H1 (cell line): Measurements from ENCODE around the gene HDHD3. TPM values are rescaled to one million over a fixed set of nuclear protein-coding genes. Genes with fewer than 3 reads are reported as not detected.

ENCODE experiments used
- CTCF ChIA-PET: fragments of 300-600 bp; sonication (Branson Sonifier 250); formaldehyde crosslinking; loops from one replicate; lab custom pipeline; 2021; ENCODE audit not compliant: partially characterized antibody; lab: Charles Lee
- POLR2A ChIA-PET: fragments of 300-600 bp; sonication (Branson Sonifier 250); formaldehyde crosslinking; loops from one replicate; lab custom pipeline; 2021; ENCODE audit warnings: inconsistent platforms; ENCODE audit not compliant: partially characterized antibody; lab: Charles Lee
- DNase-seq, 2 experiments: peaks; one replicate each; pipeline versions ENCODE4 v3.0.0 to v3.0.0-alpha.2; 2010 to 2022; ENCODE audit warnings: low spot score in 2 of 2, low read depth in 1 of 2, mixed read lengths in 1 of 2
- FAIRE-seq: peaks from 2 replicates; lab custom pipeline; 2011; peaks lifted over from hg19 to GRCh38; lab: Jason Lieb, UNC
- H2AFZ ChIP-seq: 2 replicates; pipeline ENCODE4 v1.8.1; 2012; ENCODE audit warnings: low read length, inconsistent platforms
- H2AK5ac ChIP-seq: 2 replicates; pipeline ENCODE4 v1.6.1; 2013; ENCODE audit warnings: low read depth, low read length
- H2BK120ac ChIP-seq: replicated peaks from 2 replicates; pipeline ENCODE3; 2013; ENCODE audit warnings: low read depth, low read length, inconsistent platforms
- H2BK12ac ChIP-seq: 2 replicates; pipeline ENCODE4 v1.6.1; 2013; ENCODE audit warnings: low read depth, low read length
- H2BK15ac ChIP-seq: 2 replicates; pipeline ENCODE4 v1.6.1; 2013; ENCODE audit warnings: low read length
- H2BK20ac ChIP-seq: 2 replicates; pipeline ENCODE4 v1.6.1; 2013; ENCODE audit warnings: low read length
- H2BK5ac ChIP-seq: 2 replicates; pipeline ENCODE4 v1.6.1; 2013; ENCODE audit warnings: low read depth, low read length
- H3K14ac ChIP-seq: 2 replicates; pipeline ENCODE4 v1.6.1; 2013; ENCODE audit warnings: inconsistent platforms; ENCODE audit not compliant: insufficient read length
- H3K18ac ChIP-seq: 2 replicates; pipeline ENCODE4 v1.6.1; 2013; ENCODE audit warnings: low read length; ENCODE audit errors: extremely low read depth
- H3K23ac ChIP-seq: 2 replicates; pipeline ENCODE4 v1.6.1; 2013; ENCODE audit warnings: inconsistent platforms; ENCODE audit not compliant: insufficient read length
- H3K23me2 ChIP-seq: 2 replicates; pipeline ENCODE4 v1.6.1; 2013; ENCODE audit warnings: low read depth, low read length
- H3K27ac ChIP-seq: 2 replicates; pipeline ENCODE4 v1.6.1; 2011; ENCODE audit warnings: low read depth, low read length, inconsistent platforms
- H3K27me3 ChIP-seq, 4 experiments: replicated peaks in 1 of 4; 1 replicate in 1 of 4; 2 replicates in 3 of 4; pipeline versions ENCODE4 v1.6.1 to v1.8.1; 2011 to 2013; ENCODE audit warnings: low read length in 3 of 4, mild to moderate bottlenecking in 3 of 4, inconsistent platforms in 2 of 4, mixed read lengths in 2 of 4, moderate library complexity in 1 of 4; ENCODE audit not compliant: control insufficient read depth in 3 of 4, insufficient read depth in 3 of 4; ENCODE audit errors: extremely low read depth in 1 of 4
- H3K36me3 ChIP-seq, 4 experiments: 2 replicates each; pipeline versions ENCODE4 v1.6.1 to v1.8.1; 2011 to 2013; ENCODE audit warnings: mild to moderate bottlenecking in 4 of 4, low read length in 3 of 4, moderate library complexity in 2 of 4, control low read depth in 1 of 4, inconsistent platforms in 1 of 4; ENCODE audit not compliant: insufficient read depth in 4 of 4, control insufficient read depth in 2 of 4
- H3K4ac ChIP-seq: replicated peaks from 2 replicates; pipeline ENCODE3; 2013; ENCODE audit warnings: low read length, low read depth, mixed read lengths, inconsistent platforms; ENCODE audit not compliant: insufficient read length
- H3K4me1 ChIP-seq, 4 experiments: replicated peaks in 1 of 4; 1 replicate in 1 of 4; 2 replicates in 3 of 4; pipeline versions ENCODE4 v1.6.1 to v1.8.1; 2011 to 2013; ENCODE audit warnings: low read length in 3 of 4, inconsistent platforms in 2 of 4, mixed read lengths in 1 of 4; ENCODE audit not compliant: insufficient read depth in 4 of 4, control insufficient read depth in 3 of 4
- H3K4me2 ChIP-seq, 2 experiments: 2 replicates each; pipeline versions ENCODE4 v1.6.1 to v1.8.1; 2011 to 2013; ENCODE audit warnings: low read depth in 2 of 2, low read length in 2 of 2, control low read depth in 1 of 2, inconsistent platforms in 1 of 2, mild to moderate bottlenecking in 1 of 2; ENCODE audit not compliant: insufficient read depth in 1 of 2
- H3K4me3 ChIP-seq, 4 experiments: fragments of 200-600, 300-600 bp in 1 of 4; sonication (generic), shearing (Covaris generic), sonication (Bioruptor Twin) in 1 of 4; 2 replicates each; pipeline versions ENCODE4 v1.5.1 to v1.8.1; 2011 to 2016; ENCODE audit warnings: low read length in 4 of 4, low read depth in 3 of 4, control low read depth in 2 of 4, inconsistent platforms in 2 of 4, mild to moderate bottlenecking in 2 of 4, mixed read lengths in 1 of 4, moderate library complexity in 1 of 4; ENCODE audit not compliant: insufficient read depth in 2 of 4; ENCODE audit errors: extremely low read depth in 1 of 4
- H3K56ac ChIP-seq: replicated peaks from 2 replicates; pipeline ENCODE3; 2013; ENCODE audit warnings: low read depth, mild to moderate bottlenecking, mixed read lengths, low read length, inconsistent platforms; ENCODE audit not compliant: insufficient read length
- H3K79me1 ChIP-seq: 2 replicates; pipeline ENCODE4 v1.6.1; 2013; ENCODE audit warnings: low read depth, low read length, control low read depth
- H3K79me2 ChIP-seq, 2 experiments: 2 replicates each; pipeline versions ENCODE4 v1.6.1 to v1.8.1; 2012 to 2013; ENCODE audit warnings: low read length in 2 of 2, mild to moderate bottlenecking in 2 of 2, inconsistent platforms in 1 of 2; ENCODE audit not compliant: insufficient read depth in 2 of 2, control insufficient read depth in 1 of 2
- H3K9ac ChIP-seq, 4 experiments: replicated peaks in 1 of 4; 1 replicate in 1 of 4; 2 replicates in 3 of 4; pipeline versions ENCODE4 v1.6.1 to v1.8.1; 2011 to 2013; ENCODE audit warnings: low read depth in 3 of 4, low read length in 3 of 4, control low read depth in 2 of 4, mild to moderate bottlenecking in 2 of 4, moderate library complexity in 2 of 4, inconsistent platforms in 1 of 4; ENCODE audit errors: extremely low read depth in 1 of 4
- H3K9me3 ChIP-seq, 2 experiments: 2 replicates each; pipeline versions ENCODE4 v1.6.1 to v1.8.1; 2012 to 2013; ENCODE audit warnings: mild to moderate bottlenecking in 2 of 2, moderate library complexity in 2 of 2, control low read depth in 1 of 2, inconsistent platforms in 1 of 2, low read depth in 1 of 2, low read length in 1 of 2, mixed read lengths in 1 of 2; ENCODE audit not compliant: insufficient read depth in 2 of 2
- H4K20me1 ChIP-seq, 2 experiments: replicated peaks in 1 of 2; 2 replicates each; pipeline versions ENCODE3 to v1.8.1; 2011 to 2013; ENCODE audit warnings: inconsistent platforms in 2 of 2, low read length in 2 of 2, mild to moderate bottlenecking in 1 of 2; ENCODE audit not compliant: insufficient read depth in 2 of 2, control insufficient read depth in 1 of 2
- H4K5ac ChIP-seq: 2 replicates; pipeline ENCODE4 v1.6.1; 2013; ENCODE audit warnings: low read length, low read depth, mixed read lengths, inconsistent platforms; ENCODE audit not compliant: insufficient read length
- H4K8ac ChIP-seq: 2 replicates; pipeline ENCODE4 v1.8.0; 2013; ENCODE audit warnings: mild to moderate bottlenecking, moderate library complexity, low read length, inconsistent platforms; ENCODE audit not compliant: insufficient read depth; ENCODE audit errors: extremely low read depth
- H4K91ac ChIP-seq: replicated peaks from 2 replicates; pipeline ENCODE3; 2013; ENCODE audit warnings: low read length, mixed read lengths, inconsistent platforms; ENCODE audit not compliant: insufficient read length
- ATF2 ChIP-seq: IDR thresholded peaks from 2 replicates; pipeline ENCODE4 v1.6.1; 2012; ENCODE audit warnings: low read length, inconsistent platforms
- BRCA1 ChIP-seq: IDR thresholded peaks from 2 replicates; pipeline ENCODE4 v1.6.1; 2012; ENCODE audit warnings: low read depth, low read length, improper control_type of control experiment
- CTBP2 ChIP-seq: IDR thresholded peaks from 2 replicates; pipeline ENCODE4 v1.7.0; 2011; ENCODE audit warnings: borderline replicate concordance, mild to moderate bottlenecking, moderate library complexity, mixed read lengths, low read length; ENCODE audit not compliant: insufficient read depth, insufficient read length
- EZH2 ChIP-seq: fragments of 200-600 bp; sonication (generic); IDR thresholded peaks from 2 replicates; pipeline ENCODE4 v1.7.1; 2012; ENCODE audit warnings: low read depth, mild to moderate bottlenecking, moderate library complexity, low read length, inconsistent platforms; ENCODE audit not compliant: severe bottlenecking
- HDAC2 ChIP-seq, 2 experiments: fragments of 300-600 bp in 1 of 2; sonication (generic) in 1 of 2; IDR thresholded peaks; 2 replicates each; pipeline ENCODE4 v1.6.1; 2011 to 2012; ENCODE audit warnings: low read depth in 2 of 2, low read length in 2 of 2, mild to moderate bottlenecking in 2 of 2, moderate library complexity in 2 of 2, borderline replicate concordance in 1 of 2, inconsistent platforms in 1 of 2
- NRF1 ChIP-seq: IDR thresholded peaks from 2 replicates; pipeline ENCODE4 v1.6.1; 2011; ENCODE audit warnings: mild to moderate bottlenecking, low read depth, low read length, improper control_type of control experiment
- PHF8 ChIP-seq: fragments of 200-600 bp; sonication (generic); conservative IDR thresholded peaks from 2 replicates; pipeline ENCODE4 v1.7.1; 2012; ENCODE audit warnings: low read depth, mild to moderate bottlenecking, inconsistent platforms, low read length, moderate library complexity
- RAD21 ChIP-seq, 2 experiments: IDR thresholded peaks in 1 of 2; conservative IDR thresholded peaks in 1 of 2; 2 replicates each; pipeline ENCODE4 v1.6.1; 2011; ENCODE audit warnings: low read depth in 2 of 2, low read length in 2 of 2, improper control_type of control experiment in 1 of 2, inconsistent platforms in 1 of 2, mild to moderate bottlenecking in 1 of 2, moderate library complexity in 1 of 2
- RFX5 ChIP-seq: IDR thresholded peaks from 2 replicates; pipeline ENCODE4 v1.6.1; 2011; ENCODE audit warnings: low read depth, low read length, improper control_type of control experiment, borderline replicate concordance
- SRF ChIP-seq: IDR thresholded peaks from 2 replicates; pipeline ENCODE4 v1.6.1; 2011; ENCODE audit warnings: mild to moderate bottlenecking, low read depth, low read length, moderate library complexity
- SUZ12 ChIP-seq: fragments of 200-600 bp; sonication (generic); IDR thresholded peaks from 2 replicates; pipeline ENCODE4 v1.6.1; 2012; ENCODE audit warnings: mild to moderate bottlenecking, inconsistent platforms, low read length, moderate library complexity, mixed read lengths
- WGBS, 2 experiments: shearing (Covaris generic) in 1 of 2; methylation state at CpG; one replicate each; pipeline versions ENCODE4 v1.1.6 to v1.1.7; 2013 to 2015; ENCODE audit warnings: low lambda C conversion rate in 2 of 2, mixed read lengths in 2 of 2, inconsistent platforms in 1 of 2, low coverage in 1 of 2, missing lambda C conversion rate in 1 of 2; ENCODE audit not compliant: insufficient replicate concordance in 2 of 2, insufficient coverage in 1 of 2, insufficient read length in 1 of 2; ENCODE audit errors: extremely low coverage in 1 of 2, missing lambda C conversion rate in 1 of 2; 5-methylcytosine and 5-hydroxymethylcytosine counted together
- polyA plus RNA-seq, 7 experiments: library from polyadenylated mRNA; depleted of rRNA in 3 of 7; stranded (reverse) in 5 of 7; unstranded in 2 of 7; fragments of >200 nt in 5 of 7; fragments of 200-250 nt in 2 of 7; gene quantifications; 1 replicate in 5 of 7; 2 replicates in 1 of 7; 4 replicates in 1 of 7; pipeline versions ENCODE4 v1.2.1 to v1.2.3, GENCODE V29; 2011 to 2013; ENCODE audit warnings: missing spikeins in 2 of 7, mixed read lengths in 2 of 7
- total RNA-seq: library from RNA; stranded (reverse); fragmentation: NEBNext Ultra II Directional; extraction: Animal tissue kit (Norgen Biotek cat#: 25700); gene quantifications from 2 replicates; pipeline ENCODE4 v1.2.1, GENCODE V29; 2021

The HDHD3 gene
- total and polyA plus RNA-seq, 2 of the 8 experiments (the other 6 are each of a cell fraction or from before 2014, with no cell fraction given) = 12.1 to 25.3 TPM

- Histone ChIP-seq H3K27me3 (no peaks in the 10 kb centered on the region), H3K56ac (no peak overlapping the region), H4K91ac (no peak overlapping the region), H3K23ac (no peak overlapping the region), H2BK20ac (no peak overlapping the region), H2BK12ac (no peak overlapping the region), H3K4ac (no peak overlapping the region), H2AFZ (no peak overlapping the region), H3K14ac (no peak overlapping the region), H4K20me1 (no peaks in the 10 kb centered on the region), H4K8ac (no peak overlapping the region), H2BK15ac (no peak overlapping the region), H3K4me1 (peaks cover 0 to 2% (median 0%) of the 10 kb centered on the region in 4 experiments; a peak in 2 of 7 replicates), H3K9ac (no peak overlapping the region), H3K9me3 (no peaks in the 10 kb centered on the region), H2AK5ac (no peak overlapping the region), H3K4me2 (no peak overlapping the region), H3K27ac (no peak overlapping the region), H3K4me3 (no peak overlapping the region), H2BK120ac (no peak overlapping the region), H3K18ac (no peak overlapping the region), H4K5ac (no peak overlapping the region), H3K79me1 (no peaks in the 10 kb centered on the region; the same call in 1 of the 2 replicates), H3K79me2 (no peaks in the 10 kb centered on the region), H3K23me2 (no peaks in the 10 kb centered on the region), H2BK5ac (no peak overlapping the region), H3K36me3 (no peaks in the 10 kb centered on the region)
- no peak for TF ChIP-seq SUZ12
- TF ChIP-seq CTBP2 = no peak
- TF ChIP-seq PHF8 = no peak
- TF ChIP-seq ATF2 = no peak
- TF ChIP-seq SRF = no peak
- no peak for TF ChIP-seq HDAC2 (IDR thresholded peaks at IDR 0.05; ENCODE audit: borderline replicate concordance in 1 of 2, low read depth in 2 of 2, low read length in 2 of 2)
- no peak for TF ChIP-seq EZH2
- TF ChIP-seq NRF1 = no peak
- no peak for TF ChIP-seq BRCA1
- no peak for TF ChIP-seq RAD21 (IDR thresholded peaks at IDR 0.05 in 1 of 2, conservative IDR thresholded peaks at IDR 0.05 in 1 of 2; ENCODE audit: low read depth in 2 of 2, low read length in 2 of 2)
- no peak for TF ChIP-seq RFX5
- FAIRE-seq = no peak
- DNase-seq = no peak
- POLR2A ChIA-PET = interaction anchor here (1.1 to 1.5 kb wide), 2 partner anchors 10 to 13 kb away, joined by 4 to 6 read pairs; partner anchors contain the start of genes C9orf43 and POLE3
- CTCF ChIA-PET = interaction anchor here (1.2 to 2.0 kb wide), 4 partner anchors 10 to 27 kb away, joined by 3 to 4 read pairs (median 4); no protein-coding TSS in a partner anchor
- 94% methylated on average over 3 of the region's 3 CpGs; no CpG with 5 or more reads in 1 of the 2 experiments for WGBS, 2 experiments
These were observed 20.4 kb upstream of the HDHD3 start for GRCh38 chr9:113397203-113397631.
